HG03378 (cell line): ENCODE data around the gene SEC16B.

Experiments used
- ATAC-seq: cut with Tn5 transposase; IDR thresholded peaks from one replicate; pipeline ENCODE4 v1.9.1; 2021; ENCODE audit warnings: mild to moderate bottlenecking, moderate library complexity; ENCODE audit not compliant: unreplicated experiment

SEC16B gene

DNA sequence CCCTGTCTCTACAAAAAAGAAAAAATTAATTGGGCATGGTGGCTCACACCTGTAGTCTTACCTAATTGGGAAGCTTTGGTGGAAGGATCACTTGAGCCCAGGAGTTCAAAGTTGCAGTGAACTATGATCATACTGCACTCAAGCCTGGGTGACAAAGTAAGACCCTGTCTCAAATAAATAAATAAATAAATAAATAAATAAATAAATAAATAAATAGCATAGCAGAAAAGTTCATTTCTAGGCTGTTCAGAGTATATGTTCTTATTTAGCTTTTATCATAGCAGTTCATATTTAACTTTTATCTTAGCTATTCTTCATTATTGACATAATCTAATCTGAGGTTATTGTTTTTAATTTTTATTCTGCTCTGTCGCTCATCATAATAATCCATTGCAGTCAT lies 8.7 kb upstream of the SEC16B start:
- ATAC-seq, result no peak

- no peak for ATAC-seq
These were observed 7.3 kb upstream of the SEC16B start for GRCh38 chr1:177977141-177977540.

- no peak for ATAC-seq
These were observed 6.7 kb upstream of the SEC16B start for GRCh38 chr1:177976596-177976995.

- no peak for ATAC-seq
These were observed 6.0 kb upstream of the SEC16B start for GRCh38 chr1:177975588-177976495.

- no peak for ATAC-seq
These were observed 3.7 kb upstream of the SEC16B start for GRCh38 chr1:177973585-177973984.

DNA sequence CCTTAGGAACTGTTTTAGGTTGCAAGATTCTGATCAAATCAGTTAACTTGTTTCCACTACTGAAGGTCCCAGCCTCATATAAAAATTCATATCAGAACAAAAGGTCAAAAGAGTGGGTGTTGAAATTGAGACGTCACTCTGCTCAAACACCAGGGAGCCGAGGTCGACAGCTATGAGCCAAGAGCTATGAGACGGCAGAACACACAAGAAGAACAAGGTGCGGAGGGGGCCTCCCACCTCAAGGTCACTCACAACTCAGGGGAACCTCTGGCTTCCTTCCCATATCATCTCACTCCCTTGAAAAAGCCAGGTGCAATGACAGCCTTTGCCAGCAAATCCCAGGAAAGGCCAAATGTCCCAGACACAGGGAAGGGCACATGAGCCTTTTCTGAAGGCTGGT lies 749 bp downstream of the SEC16B start:
- ATAC-seq, result no peak

DNA sequence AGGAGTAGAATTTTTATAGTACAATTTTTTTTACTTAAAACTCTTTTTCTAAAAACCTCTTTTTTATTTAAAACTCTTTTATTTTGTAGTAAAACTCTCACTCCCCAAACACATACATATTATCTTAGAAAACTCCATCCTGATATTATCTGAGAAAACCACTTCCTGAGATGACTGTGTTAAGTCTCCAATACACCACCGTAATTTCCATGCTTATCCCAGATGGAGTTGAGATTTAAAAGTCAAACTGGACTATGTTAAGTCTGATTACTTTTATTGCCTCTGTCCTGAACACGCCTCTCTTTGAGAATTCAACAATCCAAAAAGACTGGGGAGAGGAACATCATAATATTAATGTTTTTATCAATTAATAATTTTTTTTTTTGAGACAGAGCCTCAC lies 3.7 kb downstream of the SEC16B start:
- no peak for ATAC-seq

GRCh38 chr1:177965293-177965692 lies 4.6 kb downstream of the SEC16B start:
- ATAC-seq, result no peak

GRCh38 chr1:177964336-177964735 lies 5.5 kb downstream of the SEC16B start:
- ATAC-seq, result no peak

GRCh38 chr1:177960939-177961622 lies 8.8 kb downstream of the SEC16B start:
- no peak for ATAC-seq

DNA sequence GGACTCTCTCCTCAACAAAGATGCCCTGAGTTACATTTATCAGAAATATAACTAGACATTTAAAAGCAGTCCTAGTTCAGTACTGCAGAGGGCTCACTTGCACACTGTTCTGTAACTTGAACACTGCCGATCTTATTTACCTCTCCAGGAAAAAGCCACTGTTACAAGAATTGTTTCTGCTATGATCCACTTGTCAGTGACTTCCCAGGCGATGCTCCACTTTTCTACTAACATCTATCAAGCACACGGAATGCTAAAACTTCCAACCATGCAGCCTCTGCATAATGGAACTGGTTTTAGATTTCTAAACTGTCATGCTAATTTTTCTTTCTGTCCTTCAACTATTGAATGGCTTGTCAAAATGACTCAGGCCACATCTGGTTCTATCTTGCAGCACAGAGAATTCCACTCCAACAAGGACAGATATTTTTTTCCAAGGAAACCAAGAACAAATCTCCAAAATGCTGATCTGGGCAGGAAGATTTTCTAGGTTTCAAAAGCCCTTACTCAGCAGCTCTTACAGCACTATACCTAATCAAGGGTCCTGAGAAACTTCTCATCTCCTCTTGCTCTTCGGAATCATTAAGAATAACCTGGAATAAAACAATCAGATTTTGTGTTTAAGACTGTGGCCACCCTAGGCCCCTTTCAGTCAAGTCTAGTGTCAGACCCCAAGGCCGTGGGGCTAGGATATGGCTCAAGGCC lies 9.9 kb downstream of the SEC16B start:
- no peak for ATAC-seq

GRCh38 chr1:177958092-177958491 lies 11.8 kb downstream of the SEC16B start:
- ATAC-seq, result no peak

DNA sequence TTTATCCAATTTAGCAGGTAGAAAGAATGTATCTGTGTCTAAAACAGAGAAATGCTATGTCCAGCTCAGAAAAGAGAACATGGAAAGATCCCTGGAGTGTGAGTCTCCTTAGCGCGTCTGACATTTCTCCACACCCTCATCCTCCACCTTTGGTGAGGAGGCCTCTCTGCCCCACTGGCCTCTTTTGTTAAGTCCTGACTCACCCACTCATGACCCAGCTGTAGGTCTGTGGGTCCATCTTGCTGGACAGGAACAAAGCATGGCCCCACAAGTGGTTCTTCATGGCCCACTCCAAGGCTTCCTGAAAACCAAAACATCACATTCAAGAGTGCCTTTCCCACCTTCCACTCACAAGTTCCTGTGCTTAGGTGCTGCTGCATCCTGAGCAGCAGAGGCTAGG lies 15.8 kb downstream of the SEC16B start:
- ATAC-seq, result no peak

DNA sequence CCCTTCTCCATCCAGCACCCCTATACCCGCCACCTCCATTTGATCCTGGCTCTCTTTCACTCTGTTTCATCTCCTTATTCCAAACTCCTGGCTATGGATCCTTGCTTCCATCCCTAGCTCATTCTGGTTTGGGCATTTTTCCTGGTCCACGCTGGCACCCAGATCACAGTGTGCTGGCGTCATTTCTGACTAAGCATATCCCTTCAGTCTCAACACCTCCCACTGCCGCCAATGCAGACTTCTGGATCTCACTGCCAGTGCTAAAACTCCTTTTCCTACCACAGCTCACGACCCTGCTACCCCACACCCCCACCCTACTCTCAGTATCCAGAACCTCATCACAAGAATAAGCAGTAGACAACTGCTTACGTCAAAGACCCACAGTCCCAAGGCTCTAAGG lies 16.3 kb downstream of the SEC16B start:
- no peak for ATAC-seq

DNA sequence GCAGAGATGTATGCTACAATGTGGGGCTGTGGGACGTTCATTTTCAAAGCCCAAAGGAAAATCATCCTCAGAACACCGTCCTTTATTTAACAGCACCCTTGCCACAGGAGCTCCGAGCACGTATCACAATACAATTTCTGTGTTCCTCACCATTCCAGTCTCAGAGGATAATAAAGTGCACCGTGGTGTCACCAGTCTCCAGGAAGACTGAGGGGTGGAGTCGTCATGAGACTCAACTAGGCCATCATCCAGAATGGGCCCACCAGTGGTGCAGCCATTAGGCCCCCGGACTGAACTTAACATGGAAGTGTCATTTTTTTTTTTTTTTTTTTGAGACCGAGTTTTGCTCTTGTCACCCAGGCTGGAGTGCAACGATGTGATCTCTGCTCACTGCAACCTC lies 17.2 kb downstream of the SEC16B start:
- ATAC-seq, result no peak

GRCh38 chr1:177952249-177952648 lies 17.6 kb downstream of the SEC16B start:
- ATAC-seq, result no peak

- no peak for ATAC-seq
These were observed 19.4 kb downstream of the SEC16B start for GRCh38 chr1:177950506-177950905.

DNA sequence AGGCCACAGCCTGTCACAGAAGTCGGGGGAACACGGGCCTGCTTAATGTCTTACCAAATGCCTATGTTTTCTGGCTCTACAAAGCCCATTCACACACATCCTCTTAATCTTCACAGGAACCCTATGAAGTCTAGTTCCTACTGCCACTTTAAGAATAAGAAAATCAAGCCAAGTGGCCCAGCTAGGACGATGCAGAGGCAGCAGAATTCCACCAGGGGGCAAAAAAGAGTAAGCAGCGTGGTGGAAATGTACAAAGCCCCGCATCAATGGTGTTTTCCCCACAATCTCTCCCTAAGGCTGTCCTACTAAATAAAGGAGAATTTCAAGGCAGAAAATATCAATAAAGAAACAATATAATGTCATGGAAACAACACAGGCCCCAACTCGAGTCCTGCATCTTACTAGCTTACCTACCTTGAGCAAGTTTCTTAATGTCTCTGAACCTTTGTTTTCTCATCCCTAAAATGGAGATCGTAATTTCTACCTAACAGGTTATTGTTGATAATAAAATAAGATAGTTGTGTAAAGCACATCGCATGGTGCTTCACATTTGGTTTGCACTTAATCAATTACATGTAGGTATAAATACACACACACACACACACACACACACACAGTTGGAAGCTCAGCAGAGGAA lies 21.4 kb downstream of the SEC16B start:
- ATAC-seq, result peak; percentile 85

DNA sequence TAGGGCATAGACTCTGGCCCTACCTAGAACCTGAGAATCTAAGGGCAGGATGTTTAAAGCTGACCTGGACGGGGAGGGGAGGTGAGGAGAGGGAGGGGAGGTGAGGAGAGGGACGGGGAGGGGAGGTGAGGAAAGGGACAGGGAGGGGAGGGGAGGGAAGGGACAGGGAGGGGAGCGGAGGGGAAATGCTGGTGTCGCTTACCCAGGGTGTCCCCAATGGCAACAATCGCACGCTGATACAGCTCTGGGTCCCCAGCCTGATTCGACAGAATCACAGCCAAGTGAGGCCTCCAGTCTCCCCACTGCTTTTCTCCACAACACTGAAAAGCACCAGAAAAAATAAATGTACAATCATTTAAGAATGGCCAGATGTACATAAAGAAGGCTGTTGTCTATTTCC lies 22.2 kb downstream of the SEC16B start:
- no peak for ATAC-seq

DNA sequence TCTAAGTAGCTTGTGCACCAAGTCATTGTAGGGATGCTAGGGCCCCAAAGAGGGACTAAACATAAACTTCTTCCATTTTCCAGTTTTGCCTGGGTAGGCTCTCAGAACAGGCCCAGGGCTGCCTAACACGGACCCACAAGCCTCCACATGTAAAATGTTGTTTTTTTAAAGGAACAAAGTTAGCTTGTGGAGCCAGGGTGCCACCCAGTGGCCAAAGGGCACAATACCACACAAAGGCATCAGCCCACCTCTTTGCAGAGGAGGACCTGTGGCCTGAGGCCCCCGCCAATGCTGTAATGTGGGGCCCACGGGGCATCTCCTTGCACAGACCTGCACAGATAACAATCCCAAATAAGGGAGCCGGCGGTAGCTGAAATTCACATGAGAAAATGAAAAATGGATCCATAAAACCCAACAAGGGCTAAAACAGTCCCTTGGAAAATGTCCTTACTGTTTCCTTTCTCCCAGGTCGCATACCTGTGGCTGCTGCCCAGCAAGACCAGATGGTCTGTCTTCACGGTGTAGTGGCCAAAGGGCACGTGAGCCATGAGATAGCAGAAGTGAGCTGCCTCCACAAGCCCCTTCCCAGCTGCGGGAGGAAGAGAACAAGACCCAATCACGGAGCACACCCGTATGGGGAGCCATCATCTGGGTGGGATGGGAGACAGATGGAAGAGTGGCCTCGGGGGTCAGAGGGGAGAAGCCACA lies 23.8 kb downstream of the SEC16B start:
- peak; percentile 72 for ATAC-seq
